SK-N-MC (cell line): ENCODE data around the gene ASXL2.

ENCODE experiments used
- DNase-seq: peaks from one replicate; pipeline ENCODE4 v3.0.0-alpha.2; 2011; ENCODE audit warnings: low read depth, low spot score
- H3K27ac ChIP-seq: fragments of 200-600 bp; sonication (generic); 2 replicates; pipeline ENCODE4 v1.5.1; 2016; ENCODE audit warnings: mixed run types
- H3K36me3 ChIP-seq: fragments of 200-600 bp; sonication (generic); 2 replicates; pipeline ENCODE4 v1.6.1; 2017; ENCODE audit warnings: antibody characterized with exemption, low read length, mixed read lengths; ENCODE audit not compliant: insufficient read depth
- H3K4me3 ChIP-seq: fragments of 200-600 bp; sonication (generic); 2 replicates; pipeline ENCODE4 v1.5.1; 2016
- H3K9ac ChIP-seq: fragments of 200-600 bp; sonication (generic); 2 replicates; pipeline ENCODE4 v1.8.0; 2017; ENCODE audit warnings: mixed run types, mixed read lengths; ENCODE audit not compliant: insufficient read length
- H3K9me3 ChIP-seq: fragments of 200-600 bp; sonication (generic); 2 replicates; pipeline ENCODE4 v1.6.1; 2017; ENCODE audit warnings: low read depth, mild to moderate bottlenecking, antibody characterized with exemption, low read length, moderate library complexity, mixed read lengths
- EZH2 ChIP-seq: fragments of 200-600 bp; sonication (generic); IDR thresholded peaks from one replicate; pipeline ENCODE4 v1.6.1; 2017; ENCODE audit warnings: antibody characterized with exemption
- FOXP2 ChIP-seq: optimal IDR thresholded peaks from 2 replicates; pipeline ENCODE3; 2011; ENCODE audit warnings: mild to moderate bottlenecking, moderate library complexity; ENCODE audit not compliant: insufficient read depth; ENCODE audit errors: extremely low read length, control extremely low read depth
- POLR2AphosphoS5 ChIP-seq: IDR thresholded peaks from 2 replicates; pipeline ENCODE4 v1.6.1; 2012; ENCODE audit warnings: mild to moderate bottlenecking, low read depth, low read length, borderline replicate concordance

Gene ASXL2

DNA sequence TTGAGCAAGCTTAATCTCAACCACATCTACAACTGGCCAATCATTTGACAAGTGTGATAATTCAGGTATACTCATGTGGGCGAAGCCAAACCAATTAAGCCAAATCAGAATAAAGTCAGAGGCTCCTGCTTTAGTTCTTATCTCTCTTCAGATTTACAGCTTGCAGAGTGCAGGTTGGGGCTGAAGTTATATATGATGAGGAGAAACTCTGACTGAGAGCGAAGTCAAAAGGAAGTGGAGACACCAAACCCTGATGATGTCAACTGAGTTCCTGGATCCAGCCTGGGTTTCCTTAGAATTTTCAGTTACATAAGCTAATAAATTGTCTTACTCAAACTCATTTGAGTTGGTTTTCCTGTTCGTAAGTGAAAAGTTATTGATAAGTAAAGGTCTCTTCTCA is 73.9 kb downstream of the ASXL2 start:
- Histone ChIP-seq H3K27ac (no peak overlapping the region), H3K4me3 (no peak overlapping the region), H3K36me3 (peaks cover 29% of the 10 kb centered on the region), H3K9me3 (no peaks in the 10 kb centered on the region), H3K9ac (no peak overlapping the region)
- DNase-seq: no peak
- TF ChIP-seq FOXP2 (no peak), POLR2AphosphoS5 (no peak), EZH2 (no peak)

DNA sequence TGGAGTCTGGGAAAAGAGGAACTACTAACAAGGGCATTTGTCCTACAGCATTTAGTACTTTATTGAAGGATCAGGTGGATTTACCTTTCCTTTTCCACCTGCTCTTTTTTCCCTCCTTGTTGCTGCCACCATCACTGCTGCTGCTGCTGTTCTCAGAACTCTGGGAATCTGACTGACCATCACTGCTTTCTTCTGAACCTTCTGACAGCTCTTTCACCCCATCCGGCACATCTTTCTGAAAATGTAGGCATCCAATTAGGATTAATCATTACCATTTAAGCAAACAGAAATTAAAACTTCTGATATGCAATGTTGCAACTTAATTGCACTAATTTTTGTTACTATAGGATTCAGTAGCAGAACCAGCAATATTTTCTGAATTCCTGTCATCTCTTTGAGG is 79.0 kb downstream of the ASXL2 start:
- TF ChIP-seq POLR2AphosphoS5 (no peak), EZH2 (no peak), FOXP2 (no peak)
- Histone ChIP-seq H3K4me3 (no peak overlapping the region), H3K9me3 (no peaks in the 10 kb centered on the region), H3K27ac (no peak overlapping the region), H3K9ac (no peak overlapping the region), H3K36me3 (peaks cover 39% of the 10 kb centered on the region)
- no peak for DNase-seq

DNA sequence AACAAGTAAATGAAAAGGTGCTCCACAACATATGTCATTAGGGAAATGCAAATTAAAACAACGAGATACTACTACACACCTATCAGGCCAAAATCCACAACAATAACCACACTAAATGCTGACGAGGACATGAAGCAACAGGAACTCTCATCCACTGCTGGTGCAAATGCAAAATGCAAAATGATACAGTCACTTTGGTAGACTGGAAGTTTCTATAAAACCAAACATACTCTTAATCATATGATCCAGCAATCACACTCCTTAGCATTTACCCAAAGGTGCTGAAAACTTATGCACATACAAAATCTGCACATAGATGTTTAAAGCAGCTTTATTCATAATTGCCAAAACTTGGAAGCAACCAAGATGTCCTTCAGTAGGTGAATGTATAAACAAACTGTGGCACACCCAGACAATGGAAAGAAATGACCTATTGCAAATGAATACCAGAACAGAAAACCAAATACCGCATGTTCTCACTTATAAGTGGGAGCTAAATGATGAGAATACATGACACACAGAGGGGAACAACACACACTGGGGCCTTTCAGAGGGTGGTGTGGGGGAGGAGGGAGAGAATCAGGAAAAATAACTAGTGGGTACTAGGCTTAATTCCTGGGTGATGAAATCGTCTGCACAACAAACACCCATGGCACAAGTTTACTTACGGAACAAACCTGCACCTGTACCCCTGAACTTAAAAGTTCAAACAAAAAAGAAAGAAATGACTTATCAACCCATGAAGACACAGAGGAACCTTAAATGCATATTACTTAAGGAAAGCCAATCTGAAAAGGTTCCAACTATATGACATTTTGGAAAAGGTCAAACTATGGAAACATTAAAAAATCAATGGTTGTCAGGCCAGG is 80.4 kb downstream of the ASXL2 start:
- no peak overlapping the region for H3K27ac ChIP-seq
- TF ChIP-seq EZH2: no peak
- TF ChIP-seq POLR2AphosphoS5: no peak
- TF ChIP-seq FOXP2: no peak
- peaks cover 25% of the 10 kb centered on the region; the same call in 1 of the 2 replicates for H3K36me3 ChIP-seq
- no peak overlapping the region for H3K9ac ChIP-seq
- no peak for DNase-seq
- H3K4me3 ChIP-seq: no peak overlapping the region
- no peaks in the 10 kb centered on the region for H3K9me3 ChIP-seq

DNA sequence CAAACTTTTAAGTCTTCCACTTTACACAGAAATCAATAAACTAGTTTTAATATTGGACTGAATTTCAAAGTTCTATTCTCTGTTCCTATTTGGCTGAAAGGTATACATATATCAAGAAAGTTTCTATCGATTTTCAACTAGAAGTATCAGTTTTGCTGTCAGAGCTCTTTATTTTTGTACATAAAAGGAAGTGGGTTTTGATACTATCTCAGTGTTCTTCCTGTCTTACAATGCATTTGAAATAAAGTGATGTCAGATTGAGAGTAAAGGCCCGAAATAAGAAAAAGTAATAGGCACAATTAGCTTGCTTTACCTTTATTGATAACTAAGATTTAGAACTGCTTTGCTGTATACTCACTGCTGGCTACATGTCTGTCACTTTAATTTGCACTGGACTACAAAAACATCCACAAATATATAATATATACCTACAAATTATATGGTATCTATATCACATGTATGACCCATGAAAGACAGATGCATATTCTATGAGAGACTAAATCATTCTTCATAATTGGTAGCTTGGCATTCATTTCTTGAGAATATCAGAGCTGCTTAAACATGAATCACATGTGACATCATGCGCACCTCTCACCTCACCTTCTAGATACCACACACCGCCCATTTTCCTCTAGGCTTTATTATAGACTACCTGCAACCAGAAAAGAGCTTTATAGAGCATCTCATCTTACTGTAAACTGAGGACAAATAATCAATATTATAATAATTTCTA is 83.6 kb downstream of the ASXL2 start:
- Histone ChIP-seq H3K27ac (no peak overlapping the region; the same call in 1 of the 2 replicates), H3K9me3 (no peaks in the 10 kb centered on the region), H3K9ac (no peak overlapping the region), H3K36me3 (peaks cover 25% of the 10 kb centered on the region; the same call in 1 of the 2 replicates), H3K4me3 (no peak overlapping the region)
- no peak for DNase-seq
- no peak for TF ChIP-seq EZH2
- TF ChIP-seq POLR2AphosphoS5: no peak
- TF ChIP-seq FOXP2: no peak

DNA sequence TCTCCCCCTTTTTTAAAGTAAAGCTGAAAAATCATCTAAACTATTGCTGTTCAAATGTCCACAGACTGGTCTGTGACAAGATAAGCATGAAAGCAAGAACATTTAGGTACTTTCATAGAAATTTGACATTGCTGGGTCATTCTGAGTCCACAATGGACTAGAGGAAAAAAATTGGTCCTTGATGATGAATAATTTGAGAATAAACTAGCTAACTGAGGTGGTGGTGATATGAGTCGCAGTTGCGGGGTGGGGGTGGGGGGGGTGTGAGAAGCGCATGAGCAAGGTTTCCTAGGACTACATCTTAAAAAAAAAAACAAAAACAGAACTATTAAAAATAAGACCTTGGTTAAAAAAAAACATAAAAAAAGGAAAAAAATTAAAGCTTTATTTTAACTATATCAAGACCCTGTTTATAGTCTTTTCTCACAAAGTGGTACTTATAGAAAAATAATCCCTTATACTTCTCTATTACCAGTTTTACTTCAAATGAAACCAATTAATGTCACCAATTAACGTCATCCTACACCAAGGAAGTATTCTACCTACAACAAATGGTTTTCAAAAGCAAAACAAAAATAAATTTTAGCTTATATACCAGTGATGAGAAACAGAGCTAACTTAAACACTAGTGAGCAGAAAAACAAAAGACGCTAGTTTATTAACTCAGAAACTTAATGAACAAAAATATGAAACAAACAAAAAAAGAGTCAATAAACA is 88.1 kb downstream of the ASXL2 start:
- no peak for DNase-seq
- H3K36me3 ChIP-seq: peaks cover 3% of the 10 kb centered on the region

DNA sequence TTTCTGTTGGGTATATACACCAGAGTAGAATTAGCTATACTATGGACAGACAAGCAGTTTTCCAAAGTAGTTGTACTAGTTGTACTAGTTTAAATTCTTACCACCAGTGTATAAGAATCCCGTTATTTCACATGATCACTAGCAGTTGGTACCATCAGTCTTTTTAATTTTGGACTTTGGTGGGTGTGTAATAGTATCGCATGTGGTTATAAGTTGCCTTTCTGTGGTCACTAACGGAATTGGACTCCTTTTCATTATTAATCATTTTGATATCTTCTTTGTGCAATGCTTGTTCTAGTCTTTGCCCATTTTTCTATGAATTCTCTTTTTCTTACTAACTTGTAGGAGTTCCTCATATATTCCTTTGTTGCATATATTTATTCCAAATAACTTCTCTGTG is 89.8 kb downstream of the ASXL2 start:
- no peaks in the 10 kb centered on the region for H3K9me3 ChIP-seq
- no peak for DNase-seq
- TF ChIP-seq POLR2AphosphoS5 (no peak), FOXP2 (no peak), EZH2 (no peak)
- peaks cover 3% of the 10 kb centered on the region for H3K36me3 ChIP-seq
- H3K27ac ChIP-seq: no peak overlapping the region
- H3K4me3 ChIP-seq: no peak overlapping the region
- no peak overlapping the region for H3K9ac ChIP-seq

More for the DNA sequence above, 88.1 kb downstream of the ASXL2 start:
- Histone ChIP-seq H3K9ac (no peak overlapping the region), H3K9me3 (no peaks in the 10 kb centered on the region), H3K4me3 (no peak overlapping the region), H3K27ac (no peak overlapping the region)
- TF ChIP-seq EZH2: no peak
- TF ChIP-seq POLR2AphosphoS5: no peak
- TF ChIP-seq FOXP2: no peak

DNA sequence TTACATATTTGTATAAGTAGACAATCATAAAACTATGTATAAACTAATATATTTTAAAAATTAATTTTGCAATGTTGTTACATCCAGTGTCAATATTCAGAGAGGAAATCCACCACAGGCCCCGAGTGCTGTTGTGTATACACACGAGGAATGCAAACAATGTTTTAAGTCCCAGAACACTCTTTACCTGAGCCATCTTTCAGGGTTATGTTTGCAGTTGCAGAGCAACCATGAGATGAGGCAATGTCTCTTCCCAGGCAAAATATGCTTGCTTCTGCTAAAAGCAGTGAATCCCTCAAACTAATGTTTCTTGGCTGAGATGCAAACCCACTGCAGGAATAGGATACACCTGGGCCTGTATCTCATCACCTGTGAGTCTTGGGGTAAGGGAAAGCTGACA is 91.3 kb downstream of the ASXL2 start:
- DNase-seq: no peak
- Histone ChIP-seq H3K27ac (no peak overlapping the region), H3K9me3 (no peaks in the 10 kb centered on the region), H3K9ac (no peak overlapping the region), H3K36me3 (peaks cover 3% of the 10 kb centered on the region), H3K4me3 (no peak overlapping the region)
- no peak for TF ChIP-seq EZH2
- no peak for TF ChIP-seq POLR2AphosphoS5
- no peak for TF ChIP-seq FOXP2

DNA sequence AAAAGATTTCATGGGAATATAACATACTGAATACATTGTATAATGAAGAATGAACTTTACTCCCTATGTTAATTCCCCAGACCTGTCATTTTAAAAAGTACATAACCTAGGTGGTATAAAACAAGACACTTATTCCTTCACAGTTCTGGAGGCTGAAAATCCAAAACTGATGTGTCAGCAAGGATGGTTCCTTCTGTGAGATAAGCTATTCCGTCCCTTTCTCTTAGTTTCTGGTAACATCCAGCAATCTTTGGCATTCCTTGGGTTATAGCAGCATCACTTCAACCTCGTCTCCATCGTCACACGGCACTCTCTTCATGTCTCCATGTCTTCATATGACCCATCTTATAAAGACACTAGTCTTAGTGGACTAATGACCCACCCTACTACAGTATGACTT is 93.9 kb downstream of the ASXL2 start:
- Histone ChIP-seq H3K27ac (no peak overlapping the region), H3K36me3 (peaks cover 3% of the 10 kb centered on the region), H3K4me3 (no peak overlapping the region), H3K9ac (no peak overlapping the region), H3K9me3 (no peaks in the 10 kb centered on the region)
- TF ChIP-seq EZH2: no peak
- no peak for DNase-seq
